Islet of Langerhans (tissue), 1 donor: ENCODE data around the gene NME7.
"Not testable (repeated sequence)": the region's sequence is repeated elsewhere in the genome, so short reads cannot be mapped to it uniquely, and the experiment has no call there.

Source experiments
- FAIRE-seq: peaks from one replicate; lab custom pipeline; 2011; peaks lifted over from hg19 to GRCh38; lab: Jason Lieb, UNC

The NME7 gene

GRCh38 chr1:169126335-169126734, 241.3 kb downstream of the NME7 start:
- no peak for FAIRE-seq

- FAIRE-seq: not testable (repeated sequence)
Observed at GRCh38 chr1:169125597-169125996, 242.0 kb downstream of the NME7 start.

GRCh38 chr1:169124459-169124858, 243.1 kb downstream of the NME7 start:
- FAIRE-seq: no peak

- FAIRE-seq: no peak
Observed at GRCh38 chr1:169122976-169123375, 244.6 kb downstream of the NME7 start.

GRCh38 chr1:169121146-169121923, 246.3 kb downstream of the NME7 start:
- FAIRE-seq: no peak

GRCh38 chr1:169120066-169120465, 247.5 kb downstream of the NME7 start:
- no peak for FAIRE-seq

GRCh38 chr1:169119405-169119804, 248.2 kb downstream of the NME7 start:
- no peak for FAIRE-seq

- FAIRE-seq: no peak
Observed at GRCh38 chr1:169118227-169118626, 249.4 kb downstream of the NME7 start.

GRCh38 chr1:169117599-169117998, 250.0 kb downstream of the NME7 start:
- no peak for FAIRE-seq

- FAIRE-seq: no peak
Observed at GRCh38 chr1:169117014-169117413, 250.6 kb downstream of the NME7 start.

GRCh38 chr1:169115891-169116585, 251.6 kb downstream of the NME7 start:
- peak; percentile 70 for FAIRE-seq

GRCh38 chr1:169113613-169114119, 253.9 kb downstream of the NME7 start:
- no peak for FAIRE-seq

- no peak for FAIRE-seq
Observed at GRCh38 chr1:169112241-169112640, 255.4 kb downstream of the NME7 start.

- no peak for FAIRE-seq
Observed at GRCh38 chr1:169111472-169111871, 256.1 kb downstream of the NME7 start.

- FAIRE-seq: no peak
Observed at GRCh38 chr1:169110689-169111447, 256.7 kb downstream of the NME7 start.

GRCh38 chr1:169110236-169110635, 257.4 kb downstream of the NME7 start:
- peak; percentile 62 for FAIRE-seq

- FAIRE-seq: peak; percentile 97
Observed at GRCh38 chr1:169109561-169110134, 257.9 kb downstream of the NME7 start.

- FAIRE-seq: no peak
Observed at GRCh38 chr1:169108863-169109560, 258.6 kb downstream of the NME7 start.

GRCh38 chr1:169108223-169108622, 259.4 kb downstream of the NME7 start:
- FAIRE-seq: no peak

GRCh38 chr1:169107603-169108208, 259.9 kb downstream of the NME7 start:
- no peak for FAIRE-seq

GRCh38 chr1:169106921-169107602, 260.5 kb downstream of the NME7 start:
- FAIRE-seq: no peak
